Measurements from ENCODE around the gene IMMP2L.

DNA sequence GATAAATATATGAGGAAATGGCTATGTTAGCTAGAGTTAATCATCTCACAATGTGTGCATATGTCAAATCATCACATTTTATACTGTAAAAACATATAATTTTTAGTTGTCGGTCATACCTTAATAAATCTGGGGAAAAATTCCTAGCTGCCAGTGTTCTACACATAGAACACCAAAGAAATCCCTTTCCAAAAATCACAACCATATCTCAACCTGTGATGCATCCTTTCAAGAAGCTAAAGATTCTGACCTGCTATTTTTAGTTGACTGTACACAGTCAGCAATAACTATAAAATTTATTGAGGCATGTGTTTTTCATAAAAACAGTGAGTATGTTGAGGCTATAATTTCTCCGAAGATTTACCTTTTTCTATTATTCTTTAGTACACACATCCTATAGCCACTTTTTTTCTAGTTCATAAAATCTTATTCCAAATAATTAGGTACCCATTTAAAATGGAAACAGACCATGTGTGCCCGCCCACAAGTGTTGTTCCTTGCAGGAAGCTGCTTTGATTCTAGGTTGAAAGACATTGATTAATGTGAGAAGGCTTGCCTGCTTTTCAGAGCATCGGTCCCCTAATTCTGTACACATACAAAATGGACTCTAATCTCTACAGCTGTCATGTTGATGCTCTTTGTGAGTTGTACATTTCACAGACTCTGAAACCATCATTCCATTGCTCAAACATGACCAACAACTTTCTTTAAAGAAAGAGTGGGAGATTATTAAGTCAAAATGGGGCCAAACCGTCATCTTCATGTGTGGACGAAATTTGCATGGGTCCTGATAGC lies 588.9 kb downstream of the IMMP2L start:
- TF ChIP-seq, protein P1, sequence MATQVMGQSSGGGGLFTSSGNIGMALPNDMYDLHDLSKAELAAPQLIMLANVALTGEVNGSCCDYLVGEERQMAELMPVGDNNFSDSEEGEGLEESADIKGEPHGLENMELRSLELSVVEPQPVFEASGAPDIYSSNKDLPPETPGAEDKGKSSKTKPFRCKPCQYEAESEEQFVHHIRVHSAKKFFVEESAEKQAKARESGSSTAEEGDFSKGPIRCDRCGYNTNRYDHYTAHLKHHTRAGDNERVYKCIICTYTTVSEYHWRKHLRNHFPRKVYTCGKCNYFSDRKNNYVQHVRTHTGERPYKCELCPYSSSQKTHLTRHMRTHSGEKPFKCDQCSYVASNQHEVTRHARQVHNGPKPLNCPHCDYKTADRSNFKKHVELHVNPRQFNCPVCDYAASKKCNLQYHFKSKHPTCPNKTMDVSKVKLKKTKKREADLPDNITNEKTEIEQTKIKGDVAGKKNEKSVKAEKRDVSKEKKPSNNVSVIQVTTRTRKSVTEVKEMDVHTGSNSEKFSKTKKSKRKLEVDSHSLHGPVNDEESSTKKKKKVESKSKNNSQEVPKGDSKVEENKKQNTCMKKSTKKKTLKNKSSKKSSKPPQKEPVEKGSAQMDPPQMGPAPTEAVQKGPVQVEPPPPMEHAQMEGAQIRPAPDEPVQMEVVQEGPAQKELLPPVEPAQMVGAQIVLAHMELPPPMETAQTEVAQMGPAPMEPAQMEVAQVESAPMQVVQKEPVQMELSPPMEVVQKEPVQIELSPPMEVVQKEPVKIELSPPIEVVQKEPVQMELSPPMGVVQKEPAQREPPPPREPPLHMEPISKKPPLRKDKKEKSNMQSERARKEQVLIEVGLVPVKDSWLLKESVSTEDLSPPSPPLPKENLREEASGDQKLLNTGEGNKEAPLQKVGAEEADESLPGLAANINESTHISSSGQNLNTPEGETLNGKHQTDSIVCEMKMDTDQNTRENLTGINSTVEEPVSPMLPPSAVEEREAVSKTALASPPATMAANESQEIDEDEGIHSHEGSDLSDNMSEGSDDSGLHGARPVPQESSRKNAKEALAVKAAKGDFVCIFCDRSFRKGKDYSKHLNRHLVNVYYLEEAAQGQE (IDR thresholded peaks at IDR 0.05) = no peak
- no peak for TF ChIP-seq CTCF (IDR thresholded peaks at IDR 0.05; ENCODE audit: low read depth, low read length, missing input control)
- TF ChIP-seq, protein P2, sequence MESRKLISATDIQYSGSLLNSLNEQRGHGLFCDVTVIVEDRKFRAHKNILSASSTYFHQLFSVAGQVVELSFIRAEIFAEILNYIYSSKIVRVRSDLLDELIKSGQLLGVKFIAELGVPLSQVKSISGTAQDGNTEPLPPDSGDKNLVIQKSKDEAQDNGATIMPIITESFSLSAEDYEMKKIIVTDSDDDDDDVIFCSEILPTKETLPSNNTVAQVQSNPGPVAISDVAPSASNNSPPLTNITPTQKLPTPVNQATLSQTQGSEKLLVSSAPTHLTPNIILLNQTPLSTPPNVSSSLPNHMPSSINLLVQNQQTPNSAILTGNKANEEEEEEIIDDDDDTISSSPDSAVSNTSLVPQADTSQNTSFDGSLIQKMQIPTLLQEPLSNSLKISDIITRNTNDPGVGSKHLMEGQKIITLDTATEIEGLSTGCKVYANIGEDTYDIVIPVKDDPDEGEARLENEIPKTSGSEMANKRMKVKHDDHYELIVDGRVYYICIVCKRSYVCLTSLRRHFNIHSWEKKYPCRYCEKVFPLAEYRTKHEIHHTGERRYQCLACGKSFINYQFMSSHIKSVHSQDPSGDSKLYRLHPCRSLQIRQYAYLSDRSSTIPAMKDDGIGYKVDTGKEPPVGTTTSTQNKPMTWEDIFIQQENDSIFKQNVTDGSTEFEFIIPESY (IDR thresholded peaks at IDR 0.05) = no peak

Data from liver (tissue), 2 donors.